NCI-H345 treated with DMSO at 0.1 percent for 48 hours (cell line): ENCODE results near the gene LRP1.

Source experiments
- DNase-seq: peaks from one replicate; lab custom pipeline; 2025; ENCODE audit not compliant: unreplicated experiment; lab: John Stamatoyannopoulos, UW

LRP1 gene

GRCh38 chr12:57133013-57133569 lies 4.8 kb downstream of the LRP1 start:
- no peak for DNase-seq

DNA sequence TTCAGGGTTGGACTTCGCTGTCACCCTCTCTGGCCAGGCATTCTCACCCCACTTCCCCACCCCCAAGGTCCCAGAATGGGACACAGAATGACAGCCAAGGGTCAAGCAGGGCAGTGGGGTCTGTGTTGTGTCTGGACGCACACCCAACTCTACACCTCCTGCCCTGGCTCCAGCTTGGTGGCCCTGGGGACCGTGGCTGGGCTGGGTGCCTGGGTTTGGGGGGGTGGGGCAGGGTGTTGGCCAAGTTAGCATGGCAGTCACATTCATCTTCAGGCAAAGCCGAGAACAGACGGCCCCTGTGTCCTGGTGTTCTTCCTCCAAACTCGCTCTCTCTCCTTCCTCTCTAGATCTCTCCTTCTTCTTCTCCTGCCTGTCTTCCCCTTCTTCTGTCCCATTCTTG lies 5.6 kb downstream of the LRP1 start:
- DNase-seq = no peak

DNA sequence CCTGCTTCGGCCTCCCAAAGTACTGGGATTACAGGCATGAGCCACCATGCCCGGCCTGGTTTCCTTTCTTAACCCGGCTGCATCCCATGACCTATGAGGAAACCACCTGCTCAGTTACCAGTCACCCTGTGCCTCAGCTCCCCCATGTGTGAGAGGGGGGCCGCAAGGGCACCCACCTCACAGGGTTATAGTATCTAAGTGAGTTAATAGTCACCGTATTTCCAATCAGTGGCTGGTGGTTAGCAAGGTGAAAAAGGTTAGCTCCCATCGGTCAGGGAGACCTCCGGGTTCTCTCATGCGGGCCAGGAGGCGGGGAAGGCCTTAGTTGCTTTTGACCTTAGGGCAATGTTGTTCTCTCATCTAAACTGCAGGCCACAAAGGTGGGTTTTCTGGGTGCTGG lies 6.7 kb downstream of the LRP1 start:
- DNase-seq = no peak

GRCh38 chr12:57135527-57136326 lies 7.4 kb downstream of the LRP1 start:
- no peak for DNase-seq

DNA sequence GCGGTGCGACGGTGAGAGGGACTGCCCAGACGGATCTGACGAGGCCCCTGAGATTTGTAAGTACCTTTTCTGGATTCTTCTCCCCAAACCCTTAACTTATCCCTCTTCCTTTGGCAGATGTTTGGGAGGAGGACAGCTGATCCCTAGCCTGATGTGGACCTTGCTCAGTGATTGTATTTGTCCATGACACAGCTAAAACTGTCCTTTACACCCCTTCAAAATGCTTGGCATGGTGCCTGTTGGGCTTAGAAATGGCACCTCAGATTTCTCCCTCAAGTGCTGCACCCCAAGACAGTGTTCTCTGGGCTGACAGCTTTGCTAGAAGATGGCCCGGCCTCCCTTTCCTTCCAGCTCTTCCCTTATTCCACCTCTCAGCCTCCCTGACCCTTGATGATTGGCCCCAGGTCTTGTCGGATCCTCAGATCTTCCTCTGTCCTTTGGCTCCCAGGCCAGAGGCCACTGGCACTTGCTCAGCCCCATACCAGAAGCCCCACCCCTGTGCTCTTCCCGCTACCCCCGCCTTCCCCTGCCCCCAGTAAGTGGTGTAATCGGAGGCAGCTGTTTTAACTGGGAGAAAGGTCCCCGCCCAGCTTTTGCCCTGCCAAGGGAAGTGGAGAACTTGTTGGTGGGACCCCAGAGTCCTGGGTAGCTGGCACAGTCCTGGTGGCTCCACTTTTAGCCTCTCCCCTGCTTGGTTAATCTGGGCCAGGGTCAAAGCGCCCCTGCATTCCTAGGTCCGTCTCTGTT lies 10.4 kb downstream of the LRP1 start:
- DNase-seq = no peak

DNA sequence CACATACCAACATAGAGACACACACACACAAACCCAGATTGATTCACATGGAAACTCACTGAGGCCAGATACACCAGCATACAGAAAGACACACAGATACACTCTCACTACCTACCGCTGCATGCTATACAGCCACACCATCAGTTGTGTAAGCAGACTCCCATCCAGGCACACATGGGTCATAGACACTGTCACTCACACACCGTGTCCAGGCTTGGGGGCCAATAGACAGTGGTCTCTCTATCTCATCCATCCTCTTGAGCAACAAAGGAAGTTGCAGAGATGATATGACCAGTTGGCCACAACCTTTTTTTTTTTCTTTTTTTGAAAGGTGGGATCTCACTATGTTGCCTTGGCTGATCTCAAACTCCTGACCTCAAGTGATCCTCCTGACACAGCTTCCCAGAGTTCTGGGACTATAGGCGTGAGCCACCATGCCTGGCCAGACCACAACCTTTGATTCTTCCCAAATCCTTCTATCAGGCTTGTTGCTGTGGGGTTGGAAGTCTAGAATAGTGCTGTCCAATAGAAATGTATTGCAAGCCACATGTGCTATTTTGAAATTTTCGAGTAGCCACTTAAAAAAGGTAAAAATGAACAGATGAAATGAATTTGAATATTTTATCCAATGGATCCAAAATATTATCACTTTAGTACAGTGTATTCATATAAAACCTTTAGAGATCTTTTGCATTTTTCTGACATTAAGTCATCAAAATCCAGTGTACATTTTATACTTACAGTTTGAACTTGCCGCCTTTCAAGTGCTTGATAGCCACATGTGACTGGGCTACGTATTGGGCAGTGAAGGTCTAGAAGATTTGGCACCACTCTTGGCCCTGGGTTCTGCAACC lies 11.7 kb downstream of the LRP1 start:
- DNase-seq = no peak

DNA sequence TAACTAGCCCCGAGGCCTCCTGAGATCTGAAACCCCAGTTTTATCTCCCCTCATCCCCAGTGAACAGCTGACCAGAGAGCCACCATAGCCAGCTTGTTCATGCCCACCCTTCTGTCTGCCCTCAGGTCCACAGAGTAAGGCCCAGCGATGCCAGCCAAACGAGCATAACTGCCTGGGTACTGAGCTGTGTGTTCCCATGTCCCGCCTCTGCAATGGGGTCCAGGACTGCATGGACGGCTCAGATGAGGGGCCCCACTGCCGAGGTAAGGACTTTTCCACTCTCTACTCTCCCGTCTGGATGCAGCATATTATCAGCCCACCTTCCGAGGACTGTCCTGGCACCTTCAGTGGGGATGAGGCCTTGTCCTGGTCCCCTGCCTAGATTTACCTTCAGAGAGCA lies 13.0 kb downstream of the LRP1 start:
- no peak for DNase-seq

GRCh38 chr12:57142121-57142520 lies 13.8 kb downstream of the LRP1 start:
- no peak for DNase-seq

DNA sequence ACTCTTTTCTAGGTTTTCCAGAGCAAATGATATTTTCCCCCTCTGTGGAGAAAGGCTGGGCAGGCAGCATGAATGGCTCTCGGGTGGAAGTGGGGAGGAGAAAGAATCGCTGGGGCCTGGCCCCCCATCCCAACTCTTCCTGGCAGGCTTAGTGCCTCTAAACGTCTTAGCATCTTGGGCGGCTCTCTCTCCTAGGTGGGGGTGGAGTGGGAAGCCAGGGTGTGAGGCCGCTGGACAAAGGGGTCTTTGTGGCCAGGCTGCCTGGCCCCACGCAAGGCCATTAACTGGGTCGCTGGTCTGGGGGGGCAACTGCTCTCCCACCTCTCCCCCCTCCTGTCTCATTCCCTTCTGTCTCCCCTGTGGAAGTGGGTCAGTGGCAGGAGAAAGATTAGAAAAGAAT lies 14.4 kb downstream of the LRP1 start:
- DNase-seq = no peak

DNA sequence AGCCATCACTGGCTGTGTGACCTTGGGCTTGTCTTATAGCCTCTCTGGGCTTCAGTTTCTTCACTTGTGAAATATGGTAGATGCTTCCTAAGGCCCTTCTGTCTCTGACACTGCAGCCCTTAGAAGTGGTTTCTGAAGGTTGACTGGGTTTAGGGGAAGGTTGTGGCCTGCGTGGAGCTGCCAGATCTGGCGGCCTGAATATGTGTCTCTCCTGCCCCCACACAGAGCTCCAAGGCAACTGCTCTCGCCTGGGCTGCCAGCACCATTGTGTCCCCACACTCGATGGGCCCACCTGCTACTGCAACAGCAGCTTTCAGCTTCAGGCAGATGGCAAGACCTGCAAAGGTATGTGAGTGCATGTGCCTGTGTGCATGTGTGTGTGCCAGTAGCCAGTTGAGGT lies 15.2 kb downstream of the LRP1 start:
- no peak for DNase-seq

DNA sequence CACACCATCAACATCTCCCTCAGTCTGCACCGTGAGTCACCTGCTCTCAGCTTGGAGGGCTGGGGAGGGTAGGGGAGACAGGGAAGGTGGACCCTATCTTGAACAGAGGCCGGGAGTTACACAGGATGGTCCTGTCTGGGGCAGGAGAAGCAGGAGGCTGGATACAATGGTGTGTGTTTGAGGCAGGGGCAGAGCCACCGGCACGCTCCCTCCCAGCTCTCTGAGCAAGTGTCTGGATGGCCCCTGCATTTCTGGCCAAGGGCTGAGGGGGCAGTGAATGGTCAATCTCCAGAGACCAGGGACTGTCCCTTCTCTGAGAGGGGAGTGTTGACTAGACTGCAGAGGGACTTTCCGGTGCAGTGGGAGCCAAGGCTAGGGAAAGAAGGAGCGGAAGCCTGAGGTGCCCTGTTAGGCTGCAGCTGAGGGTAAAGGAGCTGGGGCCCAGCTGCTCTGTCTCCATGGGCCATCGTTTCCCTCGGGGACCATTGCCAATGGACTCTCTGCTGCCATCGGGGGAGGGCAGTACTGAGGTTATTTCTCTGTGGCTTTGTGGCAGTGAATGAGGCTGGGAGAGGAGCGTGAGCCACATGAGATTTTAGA lies 17.3 kb downstream of the LRP1 start:
- DNase-seq = no peak

- DNase-seq = no peak
Measured at GRCh38 chr12:57146092-57146491, 17.8 kb downstream of the LRP1 start.

- no peak for DNase-seq
Measured at GRCh38 chr12:57146961-57147944, 19.0 kb downstream of the LRP1 start, which contains the start of gene LRP1-AS. LRP1-AS (minus strand) TSS chr12:57147619.

GRCh38 chr12:57148469-57149244 lies 20.4 kb downstream of the LRP1 start:
- DNase-seq = no peak

DNA sequence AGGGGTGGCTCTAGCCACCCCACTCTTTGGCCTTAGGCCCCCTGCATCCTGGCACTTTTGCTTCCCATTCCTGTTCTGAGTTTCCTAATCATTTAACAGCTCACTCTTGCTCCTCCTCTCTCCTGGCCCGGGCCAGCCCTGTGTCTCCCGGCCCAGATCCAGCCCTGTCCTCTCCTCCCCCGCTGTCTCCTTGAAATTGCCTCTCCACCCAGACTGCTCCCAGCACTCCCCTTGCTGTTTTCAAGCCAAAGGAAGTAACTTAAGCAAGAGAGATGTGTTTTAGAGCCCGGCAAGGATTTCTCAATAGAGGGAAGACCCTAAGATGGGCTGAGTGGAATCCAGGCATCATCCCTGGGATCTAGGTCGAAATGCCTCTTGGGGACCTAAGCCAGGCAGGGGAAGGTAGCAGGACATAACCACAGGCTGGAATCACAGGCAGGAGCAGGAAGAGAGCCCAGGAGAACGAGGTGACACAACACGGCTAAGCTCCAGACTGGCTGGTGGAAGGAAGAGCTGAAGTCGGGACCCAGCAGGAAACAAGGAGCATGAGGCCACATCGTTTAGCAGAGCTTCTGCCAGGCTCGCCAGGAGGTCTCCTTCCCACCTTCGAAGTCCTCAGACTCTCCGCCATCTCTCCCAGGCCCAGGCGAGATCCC lies 21.1 kb downstream of the LRP1 start:
- no peak for DNase-seq

DNA sequence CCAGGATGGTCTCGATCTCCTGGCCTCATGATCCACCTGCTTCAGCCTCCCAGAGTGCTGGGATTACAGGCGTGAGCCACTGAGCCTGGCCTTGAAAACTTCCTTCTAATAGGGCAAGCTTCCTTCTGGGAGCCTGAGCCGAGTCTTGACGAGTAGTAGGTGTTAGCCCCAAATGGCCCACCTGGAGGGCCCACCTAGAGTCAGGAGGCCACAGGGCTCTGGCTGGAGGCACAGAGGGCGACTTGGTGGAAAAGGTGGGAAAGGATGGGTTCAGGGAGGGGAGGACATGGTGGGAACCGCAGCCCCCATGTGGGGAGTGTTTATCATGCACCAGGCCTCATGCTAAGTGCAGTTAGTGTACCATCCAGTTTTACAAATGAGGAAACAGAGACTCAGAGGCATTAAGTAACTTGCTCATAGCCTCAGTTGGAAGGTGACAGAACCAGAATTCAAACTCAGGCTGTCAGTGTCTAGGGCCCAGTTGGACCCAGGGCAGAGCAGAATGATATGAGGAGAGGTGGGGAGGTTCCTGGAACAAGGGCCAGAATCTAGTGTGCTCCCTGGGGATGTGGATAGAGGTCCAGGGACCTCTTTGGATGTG lies 22.2 kb downstream of the LRP1 start:
- no peak for DNase-seq

GRCh38 chr12:57151741-57152630 lies 23.7 kb downstream of the LRP1 start:
- DNase-seq = no peak
